Measurements from ENCODE around the gene SPECC1.
"Not testable (repeated sequence)": the region's sequence is repeated elsewhere in the genome, so short reads cannot be mapped to it uniquely, and the experiment has no call there.

Gene SPECC1

DNA sequence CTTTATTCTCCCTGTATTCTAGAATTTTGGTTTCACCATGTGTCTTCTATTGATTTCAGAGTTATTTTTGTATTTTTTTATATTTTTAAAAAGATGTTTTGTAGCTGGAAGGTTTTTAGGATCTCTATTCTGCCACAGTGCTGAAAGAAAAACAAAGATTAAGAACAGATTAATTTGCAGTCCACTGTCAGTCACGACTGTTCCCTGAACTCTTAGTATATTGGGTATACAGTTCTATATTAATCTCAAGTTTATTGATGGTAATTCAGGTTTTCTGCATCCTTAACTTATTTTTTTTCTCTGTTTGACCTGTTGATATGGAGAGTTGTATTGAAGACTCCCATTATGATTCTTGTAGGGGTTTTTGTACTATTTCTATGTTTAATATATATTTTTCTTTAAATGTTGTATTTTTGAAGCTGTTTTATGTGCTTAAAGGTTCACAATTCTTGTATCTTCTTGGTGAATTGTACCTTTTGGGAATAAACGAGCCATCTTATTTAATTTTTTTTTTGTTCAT lies 2.9 kb downstream of the SPECC1 start:
- no peak for DNase-seq

GRCh38 chr17:20016475-20016992 lies 7.4 kb downstream of the SPECC1 start:
- not testable (repeated sequence) for DNase-seq

- DNase-seq, result no peak
These were observed 13.5 kb downstream of the SPECC1 start for GRCh38 chr17:20022701-20023100.

- no peak for DNase-seq
These were observed 17.8 kb downstream of the SPECC1 start for GRCh38 chr17:20026960-20027359.

DNA sequence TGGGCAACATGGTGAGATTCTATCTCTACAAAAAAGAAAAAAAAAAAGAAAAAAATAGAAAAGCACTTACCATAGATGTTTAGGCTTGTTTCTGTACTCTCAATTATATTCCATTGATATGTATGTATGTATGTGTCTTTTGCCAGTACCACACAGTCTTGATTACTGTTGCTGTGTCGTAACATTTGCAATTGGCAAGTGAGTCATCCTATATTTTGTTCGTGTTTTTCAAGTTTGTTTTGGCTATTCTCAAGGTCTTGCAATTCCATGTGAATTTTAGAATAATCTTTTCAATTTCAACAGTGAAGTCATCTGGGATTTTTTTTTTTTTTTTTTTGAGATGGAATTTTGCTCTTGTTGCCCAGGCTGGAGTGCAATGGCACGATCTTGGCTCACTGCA lies 19.3 kb downstream of the SPECC1 start:
- no peak for DNase-seq

DNA sequence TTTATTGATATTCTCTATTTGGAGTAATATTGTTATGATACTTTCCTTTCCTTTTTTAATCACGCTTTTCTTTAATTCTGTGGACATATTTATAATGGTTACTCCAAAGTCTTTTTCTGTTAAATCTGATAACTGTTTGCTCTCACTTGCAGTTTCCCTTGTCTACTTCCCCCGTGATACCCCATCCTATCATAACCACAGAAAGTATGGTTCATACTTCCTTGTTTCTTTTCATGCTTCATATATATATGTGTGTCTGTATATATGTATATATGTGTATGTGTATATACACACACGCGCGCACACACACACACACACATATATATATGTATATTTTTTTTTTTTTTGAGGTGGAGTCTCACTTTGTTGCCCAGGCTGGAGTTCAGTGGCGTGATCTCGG lies 23.5 kb downstream of the SPECC1 start:
- DNase-seq, result no peak

- no peak for DNase-seq
These were observed 24.3 kb downstream of the SPECC1 start for GRCh38 chr17:20033415-20033814.

DNA sequence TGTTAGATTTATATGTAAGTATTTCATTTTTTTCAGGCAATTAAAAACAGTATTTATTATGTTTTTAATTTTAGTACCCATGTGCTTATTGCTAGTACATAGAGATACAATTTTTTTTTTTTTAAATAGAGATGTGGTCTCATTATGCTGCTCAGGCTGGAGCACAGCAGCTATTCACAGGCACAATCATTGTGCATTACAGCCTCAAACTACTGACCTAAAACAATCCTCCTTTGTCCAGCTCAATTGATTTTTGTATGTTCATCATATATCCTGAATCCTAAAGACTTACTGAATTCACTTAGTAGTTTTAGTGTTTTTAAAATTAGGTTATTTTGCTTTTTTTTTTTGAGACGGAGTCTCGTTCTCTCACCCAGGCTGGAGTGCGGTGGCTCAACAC lies 26.3 kb downstream of the SPECC1 start:
- no peak for DNase-seq

DNA sequence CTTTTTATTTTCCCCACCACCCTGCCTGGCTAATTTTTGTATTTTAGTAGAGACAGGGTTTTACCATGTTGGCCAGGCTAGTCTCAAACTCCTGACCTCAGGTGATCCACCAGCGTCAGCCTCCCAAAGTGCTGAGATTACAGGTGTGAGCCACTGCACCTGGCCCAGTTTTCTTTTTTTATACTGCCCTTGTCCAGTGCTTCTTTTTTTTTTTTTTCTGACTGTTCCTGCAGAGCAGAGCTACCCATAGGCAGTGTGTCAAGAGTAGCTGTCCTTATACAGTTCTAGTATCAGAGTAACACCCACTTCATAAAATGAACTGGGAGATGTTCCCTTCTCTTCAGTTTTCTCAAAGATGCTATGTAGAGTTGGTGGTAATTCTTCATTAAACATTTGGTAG lies 28.1 kb downstream of the SPECC1 start:
- DNase-seq, result not testable (repeated sequence)

DNA sequence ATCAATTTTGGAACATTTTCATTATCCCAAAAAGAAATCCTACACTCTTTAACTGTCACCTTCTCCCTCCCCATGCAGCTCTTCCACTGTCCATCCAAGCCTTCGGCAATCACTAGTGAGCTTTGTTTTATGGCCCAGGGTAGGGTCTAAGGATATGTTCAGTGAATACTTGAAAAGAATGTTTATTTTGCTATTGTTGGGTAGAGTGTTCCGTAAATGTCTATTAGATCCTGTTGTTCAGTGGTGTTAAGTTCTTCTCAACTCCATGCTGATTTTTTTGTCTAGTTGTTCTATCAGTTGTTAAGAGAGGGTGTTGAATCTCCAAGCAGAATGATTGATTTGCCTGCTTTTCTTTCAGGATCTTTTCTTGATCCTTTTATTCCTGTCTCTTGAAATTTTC lies 29.9 kb downstream of the SPECC1 start:
- DNase-seq, result no peak

DNA sequence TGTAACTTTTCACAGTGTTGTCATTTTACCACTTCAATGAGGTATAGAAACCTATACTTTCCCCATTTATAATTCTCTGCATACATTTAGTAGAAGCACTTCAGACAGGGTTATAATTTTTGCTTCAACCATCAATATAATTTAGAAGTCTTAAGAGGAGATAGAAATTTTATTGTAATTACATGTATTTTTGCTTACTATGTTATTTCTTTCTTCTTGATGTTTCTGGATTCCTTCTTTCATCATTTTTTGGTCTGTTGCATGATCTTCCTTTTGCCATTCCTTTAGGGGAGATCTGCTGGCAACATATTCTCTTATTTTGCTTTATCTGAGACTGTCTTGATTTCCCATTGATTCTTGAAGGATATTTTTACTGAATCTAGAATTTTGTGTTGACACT lies 31.1 kb downstream of the SPECC1 start:
- no peak for DNase-seq

GRCh38 chr17:20043021-20043420 lies 33.9 kb downstream of the SPECC1 start:
- DNase-seq, result no peak

DNA sequence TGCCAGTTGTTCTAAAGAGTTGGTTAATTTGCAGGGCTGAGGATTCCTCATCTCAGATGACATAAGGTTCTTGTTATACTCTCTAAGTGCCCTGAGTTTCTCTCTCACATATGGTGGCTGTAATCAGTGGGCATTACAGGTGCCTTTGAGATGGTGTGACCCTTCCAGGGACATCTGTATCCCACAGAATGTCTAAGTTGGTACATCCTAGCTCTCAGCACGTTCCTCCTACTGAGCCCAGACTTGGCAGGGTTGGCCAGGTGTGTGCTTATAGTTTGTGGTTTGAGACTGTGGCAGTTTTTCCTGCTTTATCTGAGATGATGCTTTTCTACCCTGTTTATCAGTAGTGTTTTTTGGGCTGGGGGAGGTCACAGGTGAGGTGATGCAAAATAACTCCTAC lies 36.3 kb downstream of the SPECC1 start:
- DNase-seq, result no peak

DNA sequence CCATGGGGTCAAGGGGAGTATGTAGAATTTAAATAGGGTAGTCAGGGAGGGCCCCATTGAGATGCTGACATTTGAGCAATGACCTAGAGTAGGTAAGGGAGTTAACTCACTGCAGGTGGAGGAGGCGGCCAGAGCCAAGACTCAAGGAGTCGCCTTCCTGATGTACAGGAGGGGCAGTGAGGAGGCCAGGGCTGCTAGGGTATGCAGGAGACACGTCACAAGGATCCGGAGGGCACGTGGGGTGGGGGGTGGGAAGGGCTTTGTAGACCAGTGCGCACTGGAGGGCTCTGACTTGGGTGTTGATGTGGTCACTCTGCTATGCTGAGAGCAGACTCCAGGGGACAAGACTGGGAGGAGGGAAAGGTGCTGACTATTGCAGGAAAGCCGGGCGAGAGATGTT lies 37.5 kb downstream of the SPECC1 start:
- DNase-seq, result no peak

- no peak for DNase-seq
These were observed 42.5 kb downstream of the SPECC1 start for GRCh38 chr17:20051624-20052023.

- DNase-seq, result no peak
These were observed 44.3 kb downstream of the SPECC1 start for GRCh38 chr17:20053361-20053964.

DNA sequence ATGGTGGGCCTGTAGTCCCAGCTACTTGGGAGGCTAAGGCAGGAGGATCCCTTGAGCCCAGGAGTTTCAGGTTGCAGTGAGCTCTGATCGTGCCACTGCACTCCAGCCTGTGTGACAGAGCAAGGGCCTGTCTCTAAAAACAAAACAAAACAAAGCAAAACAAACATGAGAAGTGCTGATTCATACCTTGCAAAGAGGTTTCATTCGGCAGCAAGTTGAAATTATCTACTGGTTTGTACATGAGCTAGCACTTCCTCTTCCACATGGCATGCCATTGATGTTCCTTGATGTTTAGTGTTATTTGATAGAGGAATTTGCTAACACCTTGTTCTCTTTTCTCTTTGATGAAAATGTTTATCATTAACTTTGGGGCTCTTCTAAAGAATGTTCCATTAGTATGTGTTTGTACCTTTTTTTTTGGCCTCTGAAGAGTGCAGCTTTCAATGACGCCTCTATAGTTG lies 50.6 kb downstream of the SPECC1 start:
- DNase-seq, result no peak

- no peak for DNase-seq
These were observed 54.8 kb downstream of the SPECC1 start for GRCh38 chr17:20063665-20064648.

DNA sequence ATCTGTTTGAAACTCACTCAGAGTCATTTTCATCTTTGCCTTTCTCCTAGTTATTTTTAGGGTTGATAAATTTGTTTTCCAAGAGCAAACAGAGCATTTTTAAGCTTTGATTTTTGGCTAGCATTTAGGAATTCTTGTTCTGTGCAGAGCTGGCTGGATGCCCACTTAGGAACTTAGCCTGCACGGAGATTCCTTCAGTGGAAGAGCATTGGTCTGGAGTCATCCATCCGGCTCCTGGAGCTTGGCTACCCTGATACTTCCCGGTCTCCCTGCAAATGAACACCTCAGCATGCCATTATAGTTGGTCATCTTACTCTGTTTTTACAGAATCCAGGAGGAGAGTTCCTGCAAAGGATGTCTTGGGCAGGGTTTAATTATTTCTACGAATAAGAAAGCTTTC lies 57.1 kb downstream of the SPECC1 start:
- no peak for DNase-seq

- DNase-seq, result no peak
These were observed 58.6 kb downstream of the SPECC1 start for GRCh38 chr17:20067711-20068110.

DNA sequence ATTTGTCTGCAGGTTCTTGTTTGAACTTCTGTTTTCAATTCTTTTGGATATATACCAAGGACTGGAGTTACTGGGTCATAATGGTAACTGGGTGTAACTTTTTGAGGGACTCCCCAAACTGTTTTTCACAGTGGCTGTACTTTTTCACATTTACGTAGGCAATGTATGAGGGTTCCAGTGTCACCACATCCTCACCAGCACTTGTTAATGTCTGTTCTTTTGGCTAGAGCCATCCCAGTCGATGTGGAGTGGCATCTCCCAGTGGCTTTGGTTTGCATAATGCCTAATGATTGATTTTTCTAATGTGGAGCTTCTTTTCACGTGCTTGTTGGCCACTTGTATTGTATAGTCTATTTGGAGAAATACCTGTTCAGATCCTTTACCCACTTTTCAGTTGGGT lies 59.3 kb downstream of the SPECC1 start:
- DNase-seq, result no peak

GRCh38 chr17:20071824-20072691 lies 62.9 kb downstream of the SPECC1 start:
- DNase-seq, result no peak

DNA sequence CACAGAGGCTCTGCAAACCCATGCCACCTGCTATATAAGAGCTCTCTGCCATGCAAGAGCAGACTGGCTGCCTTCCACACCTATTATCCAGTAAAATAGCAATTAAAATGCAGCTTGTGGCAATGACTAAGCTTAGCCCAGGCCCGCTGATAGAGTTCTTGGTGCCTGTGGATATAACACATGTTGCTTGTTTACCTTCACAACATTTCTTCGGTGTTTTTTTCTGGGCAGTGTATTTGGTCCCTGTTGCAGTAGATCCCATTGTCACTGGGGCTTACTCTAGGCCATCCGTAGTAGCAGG lies 63.5 kb downstream of the SPECC1 start:
- no peak for DNase-seq

Data from NCI-H82 (cell line).